Left ventricle myocardium inferior (tissue), 1 donor: ENCODE measurements around the gene IQUB. TPM values are rescaled to one million over a fixed set of nuclear protein-coding genes. Genes with fewer than 3 reads are reported as not detected.

Experiments
- DNase-seq: peaks from one replicate; pipeline ENCODE4 v3.0.0-alpha.2; 2020
- H3K27ac ChIP-seq: fragments of 200-600 bp; replicated peaks from 2 replicates; pipeline ENCODE4 v1.8.0; 2021
- H3K27me3 ChIP-seq: fragments of 200-600 bp; 2 replicates; pipeline ENCODE4 v1.8.0; 2021; ENCODE audit warnings: low read depth
- H3K36me3 ChIP-seq: fragments of 200-600 bp; 2 replicates; pipeline ENCODE4 v1.8.0; 2021
- H3K4me1 ChIP-seq: fragments of 200-600 bp; 2 replicates; pipeline ENCODE4 v1.8.0; 2021
- H3K4me3 ChIP-seq: fragments of 200-600 bp; 2 replicates; pipeline ENCODE4 v1.8.0; 2021; ENCODE audit warnings: mild to moderate bottlenecking, moderate library complexity
- H3K9me3 ChIP-seq: fragments of 200-600 bp; replicated peaks from 2 replicates; pipeline ENCODE4 v1.8.0; 2021
- intact Hi-C: fragments of 100-400 bp; cut with micrococcal nuclease; formaldehyde crosslinking; loops from one replicate; pipeline ENCODE4 v1.11.0; 2022
- total RNA-seq: library from RNA; stranded (reverse); fragmentation: NEBNext Ultra II Directional; extraction: Animal tissue kit (Norgen Biotek cat#: 25700); gene quantifications from one replicate; pipeline ENCODE4 v1.2.1, GENCODE V29; 2021
- TF ChIP-seq, protein P1 (sequence below): fragments of 200-600 bp; IDR thresholded peaks from 2 replicates; pipeline ENCODE4 v1.8.0; 2021; ENCODE audit warnings: antibody characterized with exemption, mild to moderate bottlenecking, borderline replicate concordance
- donor health status: DM: no; HTN: yes; CAD: no; lungs with severe emphysema.

Gene IQUB
- total RNA-seq, 1 donor from 2014 or later, result 0.38 TPM

DNA sequence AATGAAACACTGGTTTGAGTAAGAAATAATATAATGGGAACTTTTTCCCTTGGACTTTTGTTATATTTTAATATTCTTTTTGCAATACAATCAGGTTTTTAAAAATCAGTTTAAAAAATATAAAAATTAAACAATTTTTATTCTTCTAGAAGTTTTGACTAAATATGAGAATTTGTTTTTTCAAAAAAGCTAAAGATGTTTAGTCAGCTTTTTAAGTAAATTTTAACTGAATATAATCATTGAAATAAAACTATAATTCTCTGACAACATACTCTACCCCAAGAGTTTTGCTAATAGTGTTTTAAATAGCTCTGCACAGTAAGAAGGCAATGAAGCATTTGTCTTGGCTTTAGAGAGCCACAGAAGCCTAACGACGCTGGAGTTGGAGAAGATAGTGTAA, 70.5 kb downstream of the IQUB start:
- DNase-seq, result no peak
- Histone ChIP-seq H3K27me3 (no peaks in the 10 kb centered on the region), H3K4me1 (no peaks in the 10 kb centered on the region), H3K27ac (no peak overlapping the region), H3K9me3 (no peaks in the 10 kb centered on the region), H3K4me3 (no peak overlapping the region), H3K36me3 (no peaks in the 10 kb centered on the region)
- intact Hi-C loops, result no loop called here
- TF ChIP-seq, protein P1, sequence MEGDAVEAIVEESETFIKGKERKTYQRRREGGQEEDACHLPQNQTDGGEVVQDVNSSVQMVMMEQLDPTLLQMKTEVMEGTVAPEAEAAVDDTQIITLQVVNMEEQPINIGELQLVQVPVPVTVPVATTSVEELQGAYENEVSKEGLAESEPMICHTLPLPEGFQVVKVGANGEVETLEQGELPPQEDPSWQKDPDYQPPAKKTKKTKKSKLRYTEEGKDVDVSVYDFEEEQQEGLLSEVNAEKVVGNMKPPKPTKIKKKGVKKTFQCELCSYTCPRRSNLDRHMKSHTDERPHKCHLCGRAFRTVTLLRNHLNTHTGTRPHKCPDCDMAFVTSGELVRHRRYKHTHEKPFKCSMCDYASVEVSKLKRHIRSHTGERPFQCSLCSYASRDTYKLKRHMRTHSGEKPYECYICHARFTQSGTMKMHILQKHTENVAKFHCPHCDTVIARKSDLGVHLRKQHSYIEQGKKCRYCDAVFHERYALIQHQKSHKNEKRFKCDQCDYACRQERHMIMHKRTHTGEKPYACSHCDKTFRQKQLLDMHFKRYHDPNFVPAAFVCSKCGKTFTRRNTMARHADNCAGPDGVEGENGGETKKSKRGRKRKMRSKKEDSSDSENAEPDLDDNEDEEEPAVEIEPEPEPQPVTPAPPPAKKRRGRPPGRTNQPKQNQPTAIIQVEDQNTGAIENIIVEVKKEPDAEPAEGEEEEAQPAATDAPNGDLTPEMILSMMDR, result no peak

DNA sequence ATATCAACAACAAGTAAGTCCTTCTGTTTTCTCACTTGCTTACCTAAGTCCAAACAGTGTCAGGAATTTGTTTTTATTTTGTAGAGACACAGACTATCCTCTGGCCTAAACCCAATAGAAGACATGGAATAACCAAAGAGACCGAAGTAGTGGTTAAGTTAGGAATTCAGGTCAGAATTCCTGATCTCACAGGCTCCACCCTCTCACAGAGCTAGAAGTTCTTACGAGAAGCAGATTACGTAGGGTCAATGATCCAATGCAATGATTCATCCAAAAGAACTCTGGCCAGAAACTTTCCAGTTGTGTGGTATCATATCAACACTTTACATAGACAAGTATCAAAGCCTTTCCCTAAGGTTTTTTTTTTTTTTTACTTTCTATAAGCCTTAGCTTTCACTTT, 73.8 kb downstream of the IQUB start:
- Histone ChIP-seq H3K9me3 (no peaks in the 10 kb centered on the region), H3K4me3 (no peak overlapping the region), H3K4me1 (no peaks in the 10 kb centered on the region), H3K27me3 (no peaks in the 10 kb centered on the region), H3K36me3 (no peaks in the 10 kb centered on the region), H3K27ac (no peak overlapping the region)
- intact Hi-C loops, result no loop called here
- TF ChIP-seq, protein P1, result no peak
- DNase-seq, result no peak

DNA sequence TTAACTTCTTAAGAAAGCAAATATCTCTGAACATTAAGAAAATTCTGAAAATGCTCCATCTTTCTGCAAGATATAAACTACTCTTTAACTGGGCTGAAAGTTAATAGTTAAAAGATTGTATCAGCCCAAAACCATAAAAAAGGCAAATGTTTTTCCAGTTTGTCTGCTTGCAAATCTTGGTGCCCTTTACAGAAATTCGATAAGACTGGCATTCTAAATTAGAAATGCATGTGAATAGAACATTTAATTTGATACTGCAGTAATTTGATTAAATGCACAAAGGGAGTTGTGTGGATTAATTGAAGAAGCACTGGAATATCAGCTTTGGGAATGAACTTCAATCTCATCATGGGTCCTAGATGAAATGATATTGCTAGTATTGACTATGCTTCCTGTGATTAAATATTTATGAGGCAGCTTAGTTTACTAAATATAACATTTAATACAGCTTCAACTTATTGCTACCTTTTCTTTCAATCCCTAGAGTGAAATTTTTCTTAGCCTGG, 78.4 kb downstream of the IQUB start:
- H3K9me3 ChIP-seq, result peaks cover 5% of the 10 kb centered on the region
- no peak overlapping the region for H3K4me3 ChIP-seq
- no peaks in the 10 kb centered on the region for H3K27me3 ChIP-seq
- TF ChIP-seq, protein P1, result no peak
- H3K36me3 ChIP-seq, result no peaks in the 10 kb centered on the region
- intact Hi-C loops, result no loop called here
- H3K27ac ChIP-seq, result no peak overlapping the region
- no peaks in the 10 kb centered on the region for H3K4me1 ChIP-seq
- DNase-seq, result no peak

DNA sequence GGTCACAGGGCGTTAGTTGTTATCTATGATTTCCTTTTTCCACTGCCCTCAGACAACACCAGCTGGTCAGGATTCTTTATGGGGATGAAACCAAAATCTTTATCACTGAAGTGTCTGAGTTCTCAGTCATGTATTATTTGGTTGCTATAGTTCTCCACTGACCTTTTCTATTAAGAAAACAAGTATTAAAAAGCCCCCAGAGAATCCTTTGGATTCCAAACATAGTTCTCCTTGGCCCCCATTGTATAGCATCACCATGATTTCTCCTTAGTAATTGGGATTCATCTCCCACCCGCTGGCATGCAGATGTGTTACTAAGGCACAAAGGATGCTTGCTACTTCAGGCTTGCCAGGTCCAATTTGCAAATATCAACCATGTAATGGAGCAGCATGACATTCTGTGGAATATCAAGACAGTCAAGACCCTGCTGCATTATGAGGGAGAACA, 94.3 kb downstream of the IQUB start:
- Histone ChIP-seq H3K9me3 (no peaks in the 10 kb centered on the region), H3K36me3 (no peaks in the 10 kb centered on the region), H3K4me3 (no peak overlapping the region), H3K27ac (no peak overlapping the region), H3K27me3 (no peaks in the 10 kb centered on the region), H3K4me1 (no peaks in the 10 kb centered on the region)
- no peak for DNase-seq
- intact Hi-C loops, result no loop called here
- TF ChIP-seq, protein P1, result no peak

DNA sequence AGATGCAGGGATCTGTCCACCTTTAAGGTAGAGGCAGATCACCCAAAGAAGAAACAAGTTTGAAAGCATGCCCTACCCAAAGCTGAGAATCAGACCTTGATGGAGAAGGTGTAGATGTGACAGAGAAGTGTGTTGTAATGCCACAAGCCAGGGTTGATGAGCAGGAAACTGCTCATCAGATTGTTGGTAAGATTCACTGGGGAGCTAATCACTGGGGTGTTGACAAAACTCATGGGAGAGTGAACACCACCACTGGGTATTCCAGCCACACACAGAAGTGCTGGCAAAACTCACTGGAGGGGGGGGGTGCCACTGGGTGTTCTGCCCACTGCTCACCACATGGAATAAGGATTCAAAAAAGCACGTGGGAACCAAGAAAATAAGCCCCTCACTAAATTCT, 95.2 kb downstream of the IQUB start:
- no peaks in the 10 kb centered on the region for H3K27me3 ChIP-seq
- H3K4me1 ChIP-seq, result no peaks in the 10 kb centered on the region
- H3K4me3 ChIP-seq, result no peak overlapping the region
- no peaks in the 10 kb centered on the region for H3K9me3 ChIP-seq
- no peaks in the 10 kb centered on the region for H3K36me3 ChIP-seq
- intact Hi-C loops, result no loop called here
- no peak for DNase-seq
- TF ChIP-seq, protein P1, result no peak
- H3K27ac ChIP-seq, result no peak overlapping the region
